ENCODE data around the gene TFDP3.

DNA sequence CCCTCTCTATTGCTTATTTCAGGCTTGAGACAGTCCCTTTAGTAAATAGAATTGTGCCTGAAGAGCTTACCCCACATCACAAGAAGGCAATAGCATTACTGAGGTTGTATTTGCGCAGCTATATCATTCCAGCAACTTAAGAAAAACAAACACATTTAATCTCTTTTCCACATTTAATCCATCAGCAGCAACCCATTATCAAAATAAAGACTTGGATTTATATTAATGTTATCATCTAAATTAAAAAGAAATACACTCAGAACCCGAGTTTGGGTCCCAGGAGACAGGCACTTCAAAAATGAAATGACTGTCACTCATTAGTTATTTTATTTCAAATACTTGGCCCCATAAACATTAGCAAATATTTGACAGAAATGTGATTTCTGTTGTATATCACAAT is 10.4 kb downstream of the TFDP3 start:
- TF ChIP-seq POLR2A (IDR thresholded peaks at IDR 0.05; ENCODE audit: low read length) (no peak), GATA1 (IDR thresholded peaks at IDR 0.05; ENCODE audit: low read depth, low read length) (no peak)
